ENCODE data around the gene SIAE.

The SIAE gene

GRCh38 chr11:124662106-124662505, 11.4 kb downstream of the SIAE start:
- DNase-seq (ENCODE audit: low read depth) = no peak

- no peak for DNase-seq (ENCODE audit: low read depth)
Observed at GRCh38 chr11:124661553-124661952, 12.0 kb downstream of the SIAE start.

GRCh38 chr11:124658986-124659385, 14.6 kb downstream of the SIAE start:
- no peak for DNase-seq (ENCODE audit: low read depth)

- DNase-seq (ENCODE audit: low read depth) = no peak
Observed at GRCh38 chr11:124658501-124658900, 15.0 kb downstream of the SIAE start.

- DNase-seq (ENCODE audit: low read depth) = peak; percentile 66
Observed at GRCh38 chr11:124657904-124658303, 15.6 kb downstream of the SIAE start.

- DNase-seq (ENCODE audit: low read depth) = no peak
Observed at GRCh38 chr11:124656774-124657630, 16.5 kb downstream of the SIAE start.

- no peak for DNase-seq (ENCODE audit: low read depth)
Observed at GRCh38 chr11:124648610-124649009, 24.9 kb downstream of the SIAE start.

GRCh38 chr11:124646148-124646547, 27.4 kb downstream of the SIAE start:
- DNase-seq (ENCODE audit: low read depth) = no peak

GRCh38 chr11:124644426-124645280, 28.9 kb downstream of the SIAE start:
- peak; percentile 63 for DNase-seq (ENCODE audit: low read depth)

- DNase-seq (ENCODE audit: low read depth) = peak; percentile 61
Observed at GRCh38 chr11:124643605-124644425, 29.7 kb downstream of the SIAE start.

GRCh38 chr11:124643042-124643604, 30.4 kb downstream of the SIAE start:
- DNase-seq (ENCODE audit: low read depth) = no peak

- no peak for DNase-seq (ENCODE audit: low read depth)
Observed at GRCh38 chr11:124642628-124643027, 30.9 kb downstream of the SIAE start.

GRCh38 chr11:124640666-124641065, 32.9 kb downstream of the SIAE start:
- no peak for DNase-seq (ENCODE audit: low read depth)

GRCh38 chr11:124639186-124639585, 34.4 kb downstream of the SIAE start:
- no peak for DNase-seq (ENCODE audit: low read depth)

GRCh38 chr11:124638500-124638899, 35.0 kb downstream of the SIAE start:
- DNase-seq (ENCODE audit: low read depth) = no peak

GRCh38 chr11:124635932-124636331, 37.6 kb downstream of the SIAE start:
- no peak for DNase-seq (ENCODE audit: low read depth)

- no peak for DNase-seq (ENCODE audit: low read depth)
Observed at GRCh38 chr11:124633355-124633754, 40.2 kb downstream of the SIAE start.

- no peak for DNase-seq (ENCODE audit: low read depth)
Observed at GRCh38 chr11:124629961-124630360, 43.6 kb downstream of the SIAE start.

- DNase-seq (ENCODE audit: low read depth) = no peak
Observed at GRCh38 chr11:124627546-124627945, 46.0 kb downstream of the SIAE start.

GRCh38 chr11:124625504-124626168, 47.9 kb downstream of the SIAE start:
- DNase-seq (ENCODE audit: low read depth) = no peak

- DNase-seq (ENCODE audit: low read depth) = no peak
Observed at GRCh38 chr11:124623861-124624525, 49.5 kb downstream of the SIAE start.

Measured in fibroblast of gingiva (primary cell).